SK-N-SH (cell line): ENCODE data around the gene TSFM. TPM values are rescaled to one million over a fixed set of nuclear protein-coding genes. Genes with fewer than 3 reads are reported as not detected.

Experiments used
- CTCF ChIA-PET: fragments of 300-600, 350-600 bp; formaldehyde crosslinking; extraction: SDS; loops from one replicate; lab custom pipeline; 2021; lab: Yijun Ruan, JAX
- POLR2A ChIA-PET: fragments of 350-600 bp; sonication (Branson Sonifier 250); formaldehyde crosslinking; extraction: SDS; loops from one replicate; lab custom pipeline; 2020; ENCODE audit warnings: antibody characterized with exemption, inconsistent platforms; lab: Yijun Ruan, JAX
- DNase-seq: peaks from one replicate; pipeline ENCODE4 v3.0.0; 2012
- H2AFZ ChIP-seq: fragments of 200-600 bp; sonication (generic); 2 replicates; pipeline ENCODE4 v1.8.1; 2016; ENCODE audit warnings: antibody characterized with exemption, mild to moderate bottlenecking, low read depth
- H3F3A ChIP-seq: fragments of 200-600 bp; sonication (generic); replicated peaks from 2 replicates; pipeline ENCODE3; 2016; ENCODE audit warnings: antibody characterized with exemption, mild to moderate bottlenecking; ENCODE audit not compliant: insufficient read depth
- H3K27ac ChIP-seq, 2 experiments: fragments of 200-500 bp in 1 of 2; fragments of 200-600 bp in 1 of 2; sonication (Bioruptor generic) in 1 of 2; sonication (generic), shearing (Covaris generic) in 1 of 2; 2 replicates each; pipeline versions ENCODE4 v1.5.1 to v1.6.1; 2014 to 2016; ENCODE audit warnings: low read depth in 2 of 2, inconsistent platforms in 1 of 2, low read length in 1 of 2, mild to moderate bottlenecking in 1 of 2, mixed read lengths in 1 of 2
- H3K27me3 ChIP-seq: fragments of 200-600 bp; sonication (generic), shearing (Covaris generic); 2 replicates; pipeline ENCODE4 v1.6.1; 2016; ENCODE audit warnings: mixed run types; ENCODE audit not compliant: insufficient read depth
- H3K36me3 ChIP-seq, 2 experiments: fragments of 200-500 bp in 1 of 2; fragments of 200-600 bp in 1 of 2; sonication (Bioruptor generic) in 1 of 2; sonication (generic) in 1 of 2; replicated peaks in 1 of 2; 2 replicates each; pipeline versions ENCODE3 to v1.5.1; 2014 to 2016; ENCODE audit warnings: low read length in 1 of 2, mild to moderate bottlenecking in 1 of 2; ENCODE audit not compliant: insufficient read depth in 2 of 2, control insufficient read depth in 1 of 2
- H3K4me1 ChIP-seq, 2 experiments: fragments of 200-500 bp in 1 of 2; fragments of 200-600 bp in 1 of 2; sonication (Bioruptor generic) in 1 of 2; sonication (generic), shearing (Covaris generic) in 1 of 2; 2 replicates each; pipeline versions ENCODE4 v1.5.1 to v1.6.1; 2014 to 2016; ENCODE audit warnings: low read depth in 1 of 2, low read length in 1 of 2, mixed run types in 1 of 2; ENCODE audit not compliant: insufficient read depth in 2 of 2, control insufficient read depth in 1 of 2
- H3K4me2 ChIP-seq: fragments of 200-600 bp; sonication (generic), shearing (Covaris generic); 2 replicates; pipeline ENCODE4 v1.6.1; 2017; ENCODE audit warnings: mixed run types
- H3K4me3 ChIP-seq, 2 experiments: fragments of 200-500 bp in 1 of 2; fragments of 200-600 bp in 1 of 2; sonication (Bioruptor generic) in 1 of 2; sonication (generic), shearing (Covaris generic) in 1 of 2; 2 replicates each; pipeline versions ENCODE4 v1.5.1 to v1.8.1; 2014 to 2016; ENCODE audit warnings: low read depth in 2 of 2, inconsistent platforms in 1 of 2, low read length in 1 of 2, mild to moderate bottlenecking in 1 of 2, mixed read lengths in 1 of 2, moderate library complexity in 1 of 2
- H3K79me2 ChIP-seq: fragments of 200-600 bp; sonication (generic); 2 replicates; pipeline ENCODE4 v1.8.1; 2017; ENCODE audit warnings: mild to moderate bottlenecking; ENCODE audit not compliant: insufficient read depth
- H3K9ac ChIP-seq: fragments of 200-600 bp; sonication (generic); 2 replicates; pipeline ENCODE4 v1.6.1; 2017; ENCODE audit warnings: mixed run types
- H3K9me2 ChIP-seq: fragments of 200-600 bp; sonication (generic); 2 replicates; pipeline ENCODE4 v1.6.1; 2017; ENCODE audit warnings: mixed run types
- H3K9me3 ChIP-seq: fragments of 200-600 bp; sonication (generic); 2 replicates; pipeline ENCODE4 v1.6.1; 2017; ENCODE audit warnings: mixed run types, mild to moderate bottlenecking, moderate library complexity
- H4K20me1 ChIP-seq: fragments of 200-600 bp; sonication (generic); 2 replicates; pipeline ENCODE4 v1.6.1; 2017; ENCODE audit warnings: mild to moderate bottlenecking, mixed run types; ENCODE audit not compliant: insufficient read depth
- CHD2 ChIP-seq: fragments of 150-350 bp; IDR thresholded peaks from 2 replicates; pipeline ENCODE4 v1.6.1; 2018; ENCODE audit warnings: low read length; ENCODE audit not compliant: partially characterized antibody
- EP300 ChIP-seq, 2 experiments: IDR thresholded peaks; 2 replicates each; pipeline versions ENCODE4 v1.4.0 to v1.6.1; 2012; ENCODE audit warnings: borderline replicate concordance in 1 of 2, low read depth in 1 of 2, low read length in 1 of 2
- EZH2phosphoT487 ChIP-seq: fragments of 200-600 bp; sonication (generic); IDR thresholded peaks from 2 replicates; pipeline ENCODE4 v1.6.1; 2017; ENCODE audit warnings: low read depth, mixed run types, mild to moderate bottlenecking, antibody characterized with exemption, moderate library complexity, borderline replicate concordance
- FOSL2 ChIP-seq: IDR thresholded peaks from 2 replicates; pipeline ENCODE4 v1.4.0; 2012; ENCODE audit warnings: low read depth, mild to moderate bottlenecking, moderate library complexity, borderline replicate concordance
- FOXJ3 ChIP-seq: sonication (generic); formaldehyde crosslinking; IDR thresholded peaks from 2 replicates; pipeline ENCODE4 v1.5.1; 2020; ENCODE audit warnings: mild to moderate bottlenecking, missing genetic modification reagents
- GABPA ChIP-seq: IDR thresholded peaks from 2 replicates; pipeline ENCODE4 v1.4.0; 2012; ENCODE audit warnings: low read depth, mild to moderate bottlenecking
- GATA2 ChIP-seq: sonication (generic); formaldehyde crosslinking; IDR thresholded peaks from 2 replicates; pipeline ENCODE4 v1.5.0; 2020; ENCODE audit warnings: mild to moderate bottlenecking, missing genetic modification reagents
- JUND ChIP-seq: IDR thresholded peaks from 2 replicates; pipeline ENCODE4 v1.4.0; 2012
- MAX ChIP-seq: IDR thresholded peaks from 2 replicates; pipeline ENCODE4 v1.4.0; 2012; ENCODE audit warnings: low read depth
- MEF2A ChIP-seq: IDR thresholded peaks from 2 replicates; pipeline ENCODE4 v1.4.0; 2012; ENCODE audit warnings: low read depth, borderline replicate concordance
- MXI1 ChIP-seq: IDR thresholded peaks from 2 replicates; pipeline ENCODE4 v1.6.1; 2012; ENCODE audit warnings: mild to moderate bottlenecking, low read depth, low read length, improper control_type of control experiment
- NFIC ChIP-seq: IDR thresholded peaks from 2 replicates; pipeline ENCODE4 v1.4.0; 2012; ENCODE audit warnings: borderline replicate concordance
- PBX3 ChIP-seq: IDR thresholded peaks from 2 replicates; pipeline ENCODE4; 2012
- POLR2AphosphoS5 ChIP-seq: IDR thresholded peaks from 2 replicates; pipeline ENCODE4 v1.6.1; 2012; ENCODE audit warnings: low read depth, low read length
- RCOR1 ChIP-seq: fragments of 150-350 bp; IDR thresholded peaks from 2 replicates; pipeline ENCODE4 v1.6.1; 2017; ENCODE audit warnings: antibody characterized with exemption, low read length
- RFX5 ChIP-seq: IDR thresholded peaks from 2 replicates; pipeline ENCODE4 v1.6.1; 2012; ENCODE audit warnings: mild to moderate bottlenecking, improper control_type of control experiment, low read length
- RXRA ChIP-seq: IDR thresholded peaks from 2 replicates; pipeline ENCODE4 v1.4.0; 2012; ENCODE audit warnings: low read depth, mild to moderate bottlenecking, borderline replicate concordance
- SIN3A ChIP-seq: IDR thresholded peaks from 2 replicates; pipeline ENCODE4 v1.6.1; 2012; ENCODE audit warnings: low read depth, mild to moderate bottlenecking, low read length, moderate library complexity, borderline replicate concordance
- SMC3 ChIP-seq: IDR thresholded peaks from 2 replicates; pipeline ENCODE4 v1.6.1; 2012; ENCODE audit warnings: low read depth, low read length, improper control_type of control experiment
- TAF1 ChIP-seq: IDR thresholded peaks from 2 replicates; pipeline ENCODE4 v1.6.1; 2012; ENCODE audit warnings: low read depth, mild to moderate bottlenecking, low read length, moderate library complexity, borderline replicate concordance
- TCF12 ChIP-seq: IDR thresholded peaks from 2 replicates; pipeline ENCODE4 v1.4.0; 2012
- TEAD4 ChIP-seq: IDR thresholded peaks from 2 replicates; pipeline ENCODE4 v1.4.0; 2012; ENCODE audit warnings: mild to moderate bottlenecking, borderline replicate concordance; ENCODE audit not compliant: insufficient read depth
- WGBS: methylation state at CpG from one replicate; pipeline ENCODE4 v1.1.6; 2017; ENCODE audit warnings: low lambda C conversion rate; 5-methylcytosine and 5-hydroxymethylcytosine counted together
- polyA plus RNA-seq, 3 experiments: library from polyadenylated mRNA; depleted of rRNA; stranded (reverse); fragments of >200 nt; gene quantifications; 2 replicates each; pipeline ENCODE4 v1.2.3, GENCODE V29; 2012
- TF ChIP-seq, protein P1 (sequence below): IDR thresholded peaks from 2 replicates; pipeline ENCODE4 v1.4.0; 2012; ENCODE audit warnings: low read depth, borderline replicate concordance

TSFM gene
- polyA plus RNA-seq, 1 of the 3 experiments (the other 2 are of a cell fraction) = 28.7 TPM

GRCh38 chr12:57740656-57741412 lies 41.8 kb upstream of the TSFM start:
- H3K27me3 ChIP-seq = no peaks in the 10 kb centered on the region
- H2AFZ ChIP-seq = no peak overlapping the region
- WGBS = 90% methylated on average over 4 of the region's 5 CpGs
- H3F3A ChIP-seq = peaks cover 16% of the 10 kb centered on the region
- H3K4me3 ChIP-seq = no peak overlapping the region
- H3K9ac ChIP-seq = no peak overlapping the region
- no peak overlapping the region for H3K27ac ChIP-seq
- H3K79me2 ChIP-seq = no peaks in the 10 kb centered on the region; the same call in 1 of the 2 replicates
- TF ChIP-seq POLR2AphosphoS5 (no peak), TAF1 (no peak), FOSL2 (no peak), MEF2A (no peak), SIN3A (no peak), FOXJ3 (CRISPR knock-in tag) (no peak), EZH2phosphoT487 (no peak)
- H3K36me3 ChIP-seq = no peaks in the 10 kb centered on the region
- peaks cover 0 to 32% of the 10 kb centered on the region in 2 experiments; a peak in 2 of 4 replicates for H3K4me1 ChIP-seq
- H3K9me2 ChIP-seq = no peaks in the 10 kb centered on the region
- ChIA-PET CTCF (interaction anchor here (1.0 to 2.2 kb wide), 4 partner anchors 15 to 157 kb away, joined by 3 to 7 read pairs (median 5); partner anchors contain the start of gene B4GALNT1), POLR2A (no interaction called here)
- no peak for DNase-seq
- H3K4me2 ChIP-seq = no peak overlapping the region
- H4K20me1 ChIP-seq = no peaks in the 10 kb centered on the region
- no peaks in the 10 kb centered on the region for H3K9me3 ChIP-seq

- ChIA-PET CTCF (interaction anchor here (0.6 to 2.2 kb wide), 4 partner anchors 15 to 1316 kb away, joined by 3 to 7 read pairs (median 5); no protein-coding TSS in a partner anchor), POLR2A (no interaction called here)
- DNase-seq = no peak
- Histone ChIP-seq H3K27ac (no peak overlapping the region), H3K79me2 (no peaks in the 10 kb centered on the region; the same call in 1 of the 2 replicates), H3K9me3 (no peaks in the 10 kb centered on the region), H3F3A (peaks cover 19% of the 10 kb centered on the region), H4K20me1 (no peaks in the 10 kb centered on the region), H3K9me2 (no peaks in the 10 kb centered on the region), H3K27me3 (no peaks in the 10 kb centered on the region), H3K36me3 (peaks cover 2 to 3% of the 10 kb centered on the region in 2 experiments), H2AFZ (no peak overlapping the region), H3K4me2 (no peak overlapping the region), H3K9ac (no peak overlapping the region), H3K4me3 (no peak overlapping the region), H3K4me1 (peaks cover 0 to 33% of the 10 kb centered on the region in 2 experiments; a peak in 3 of 4 replicates)
- WGBS = 90% methylated on average over 1 of the region's 1 CpG
- no peak for TF ChIP-seq MXI1
- TF ChIP-seq NFIC = no peak
- no peak for TF ChIP-seq MAX
- no peak for TF ChIP-seq EP300 (IDR thresholded peaks at IDR 0.05; ENCODE audit: borderline replicate concordance in 1 of 2, low read depth in 1 of 2, low read length in 1 of 2)
- TF ChIP-seq CHD2 = no peak
- no peak for TF ChIP-seq SMC3
- no peak for TF ChIP-seq JUND
- TF ChIP-seq FOXJ3 (CRISPR knock-in tag) = no peak
- TF ChIP-seq PBX3 = no peak
- no peak for TF ChIP-seq GABPA
- TF ChIP-seq TCF12 = no peak
- TF ChIP-seq RCOR1 = no peak
- TF ChIP-seq, protein P1, sequence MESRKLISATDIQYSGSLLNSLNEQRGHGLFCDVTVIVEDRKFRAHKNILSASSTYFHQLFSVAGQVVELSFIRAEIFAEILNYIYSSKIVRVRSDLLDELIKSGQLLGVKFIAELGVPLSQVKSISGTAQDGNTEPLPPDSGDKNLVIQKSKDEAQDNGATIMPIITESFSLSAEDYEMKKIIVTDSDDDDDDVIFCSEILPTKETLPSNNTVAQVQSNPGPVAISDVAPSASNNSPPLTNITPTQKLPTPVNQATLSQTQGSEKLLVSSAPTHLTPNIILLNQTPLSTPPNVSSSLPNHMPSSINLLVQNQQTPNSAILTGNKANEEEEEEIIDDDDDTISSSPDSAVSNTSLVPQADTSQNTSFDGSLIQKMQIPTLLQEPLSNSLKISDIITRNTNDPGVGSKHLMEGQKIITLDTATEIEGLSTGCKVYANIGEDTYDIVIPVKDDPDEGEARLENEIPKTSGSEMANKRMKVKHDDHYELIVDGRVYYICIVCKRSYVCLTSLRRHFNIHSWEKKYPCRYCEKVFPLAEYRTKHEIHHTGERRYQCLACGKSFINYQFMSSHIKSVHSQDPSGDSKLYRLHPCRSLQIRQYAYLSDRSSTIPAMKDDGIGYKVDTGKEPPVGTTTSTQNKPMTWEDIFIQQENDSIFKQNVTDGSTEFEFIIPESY = no peak
- TF ChIP-seq TEAD4 = no peak
- no peak for TF ChIP-seq RXRA
- no peak for TF ChIP-seq RFX5
- TF ChIP-seq FOSL2 = no peak
- no peak for TF ChIP-seq SIN3A
- TF ChIP-seq EZH2phosphoT487 = no peak
- TF ChIP-seq GATA2 (CRISPR knock-in tag) = no peak
These were observed 41.2 kb upstream of the TSFM start for GRCh38 chr12:57741413-57741789.
